Activated T-helper 2 cell treated with anti-CD3 and anti-CD28 coated beads, Interferon-gamma antibody, Interleukin-2, Interleukin-4, amounts not matched to agents 10 μg/mL and 5 μg/mL and 100 μg/mL, durations not matched to agents 14 hours and 24 hours and 36 hours (primary cell): ENCODE measurements around the gene VSNL1. TPM values are rescaled to one million over a fixed set of nuclear protein-coding genes. Genes with fewer than 3 reads are reported as not detected.

Experiments
- DNase-seq: peaks from one replicate; pipeline ENCODE4 v3.0.0; 2021; ENCODE audit warnings: low spot score
- H3K27ac Mint-ChIP-seq: one replicate; pipeline ENCODE4 v1.8.0; 2021; ENCODE audit warnings: mixed read lengths
- H3K27me3 Mint-ChIP-seq: one replicate; pipeline ENCODE4 v1.8.0; 2021; ENCODE audit warnings: low read depth, mixed read lengths
- H3K36me3 Mint-ChIP-seq: one replicate; pipeline ENCODE4 v1.8.0; 2021; ENCODE audit warnings: low read depth, mixed read lengths
- H3K4me1 Mint-ChIP-seq: one replicate; pipeline ENCODE4 v1.8.0; 2021; ENCODE audit warnings: low read depth, mixed read lengths
- H3K4me3 Mint-ChIP-seq: one replicate; pipeline ENCODE4 v1.8.0; 2021; ENCODE audit warnings: low read depth, mild to moderate bottlenecking, moderate library complexity, mixed read lengths
- H3K9me3 Mint-ChIP-seq: one replicate; pipeline ENCODE4 v1.8.0; 2021; ENCODE audit warnings: mixed read lengths
- intact Hi-C: fragments of 100-400 bp; cut with micrococcal nuclease; formaldehyde crosslinking; loops from one replicate; pipeline ENCODE4 v1.15.1; 2023
- total RNA-seq: library from RNA; stranded (reverse); gene quantifications from 2 replicates; pipeline ENCODE4 v1.2.3, GENCODE V29; 2022

VSNL1 gene
- total RNA-seq, 1 donor from 2014 or later = not detected

DNA sequence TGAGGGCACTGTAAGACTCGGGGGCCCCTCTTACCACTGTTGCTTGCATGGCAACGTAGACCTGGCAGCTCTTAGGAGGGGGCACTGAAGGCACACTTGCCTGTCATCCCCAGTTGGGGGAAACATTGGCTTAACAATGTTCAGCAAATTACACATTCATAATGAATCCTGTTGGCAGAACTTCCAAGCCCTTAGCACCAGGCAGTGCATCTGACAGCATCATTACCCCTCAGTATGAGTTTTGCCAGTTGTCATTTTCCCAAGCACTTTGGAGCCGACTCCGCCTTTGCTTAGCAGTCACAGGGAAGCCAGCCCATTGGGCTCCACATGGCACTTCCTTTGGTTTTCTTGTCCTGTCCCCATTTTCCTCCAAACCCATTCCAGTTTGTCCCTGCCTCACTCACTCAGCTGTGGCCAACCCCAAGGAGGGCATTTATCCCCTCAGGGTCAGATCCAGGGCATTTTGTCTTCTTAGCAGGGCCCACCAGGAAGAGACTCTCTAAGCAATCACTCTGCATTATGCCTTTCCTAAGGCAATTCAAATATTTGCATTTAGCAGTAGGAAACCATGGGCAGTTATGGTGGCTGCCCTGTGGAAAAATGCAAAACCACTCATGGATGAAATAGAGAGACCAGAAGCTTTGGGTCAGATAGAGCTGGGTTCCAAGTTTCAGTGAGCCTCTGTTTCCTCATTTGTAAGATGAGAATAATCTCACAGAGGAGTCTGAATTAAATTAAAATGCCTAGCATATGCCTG is 73.9 kb downstream of the VSNL1 start:
- intact Hi-C loops = no loop called here
- no peaks in the 10 kb centered on the region for H3K36me3 Mint-ChIP-seq
- DNase-seq = no peak
- H3K4me1 Mint-ChIP-seq = peaks cover 4% of the 10 kb centered on the region
- H3K4me3 Mint-ChIP-seq = no peak overlapping the region
- peaks cover 2% of the 10 kb centered on the region for H3K27me3 Mint-ChIP-seq
- no peak overlapping the region for H3K27ac Mint-ChIP-seq
- no peaks in the 10 kb centered on the region for H3K9me3 Mint-ChIP-seq

- Mint-ChIP-seq H3K4me1 (peaks cover 4% of the 10 kb centered on the region), H3K27me3 (peaks cover 2% of the 10 kb centered on the region), H3K9me3 (no peaks in the 10 kb centered on the region), H3K36me3 (no peaks in the 10 kb centered on the region), H3K4me3 (no peak overlapping the region), H3K27ac (no peak overlapping the region)
- DNase-seq = no peak
- intact Hi-C loops = no loop called here
Observed at GRCh38 chr2:17615147-17615546, 74.7 kb downstream of the VSNL1 start.

DNA sequence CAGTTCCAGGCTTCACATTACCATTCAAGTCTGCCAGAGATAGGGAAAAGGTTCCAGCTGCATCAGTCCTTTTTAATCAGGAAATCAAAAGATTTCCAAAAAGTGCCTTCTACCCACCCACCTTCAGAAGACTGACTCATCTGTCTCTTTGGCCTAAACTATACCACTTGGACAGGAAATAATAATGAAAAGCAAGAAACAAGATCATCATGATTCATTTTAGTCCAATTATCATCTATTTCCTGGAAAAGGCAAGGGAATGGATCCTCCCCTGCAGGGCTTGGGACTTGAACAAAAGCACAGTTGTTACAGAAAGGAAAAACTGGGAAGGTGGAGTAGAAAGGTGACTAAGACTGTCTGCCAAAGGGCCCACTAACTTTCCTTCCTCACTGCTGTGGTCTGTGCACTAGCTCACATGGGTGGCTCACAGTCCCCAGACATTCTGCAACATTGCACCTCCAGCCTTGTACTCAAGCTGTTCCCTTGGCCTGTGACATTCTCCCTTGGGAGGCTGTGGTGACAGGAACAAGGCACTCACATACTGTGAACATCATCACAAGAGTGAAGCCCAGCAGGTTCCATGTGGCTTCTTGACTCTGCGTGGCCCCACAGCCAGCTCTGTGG is 75.3 kb downstream of the VSNL1 start:
- Mint-ChIP-seq H3K27ac (no peak overlapping the region), H3K36me3 (no peaks in the 10 kb centered on the region), H3K9me3 (no peaks in the 10 kb centered on the region), H3K4me1 (peaks cover 4% of the 10 kb centered on the region), H3K4me3 (no peak overlapping the region), H3K27me3 (peaks cover 4% of the 10 kb centered on the region)
- intact Hi-C loops = no loop called here
- no peak for DNase-seq

GRCh38 chr2:17616405-17616804 is 75.9 kb downstream of the VSNL1 start:
- peaks cover 4% of the 10 kb centered on the region for H3K27me3 Mint-ChIP-seq
- no peak for DNase-seq
- no peaks in the 10 kb centered on the region for H3K36me3 Mint-ChIP-seq
- H3K4me1 Mint-ChIP-seq = peaks cover 4% of the 10 kb centered on the region
- H3K27ac Mint-ChIP-seq = no peak overlapping the region
- intact Hi-C loops = no loop called here
- no peak overlapping the region for H3K4me3 Mint-ChIP-seq
- H3K9me3 Mint-ChIP-seq = no peaks in the 10 kb centered on the region

GRCh38 chr2:17617516-17617915 is 77.0 kb downstream of the VSNL1 start:
- Mint-ChIP-seq H3K27me3 (peaks cover 4% of the 10 kb centered on the region), H3K9me3 (no peaks in the 10 kb centered on the region), H3K27ac (no peak overlapping the region), H3K36me3 (no peaks in the 10 kb centered on the region), H3K4me1 (peaks cover 4% of the 10 kb centered on the region), H3K4me3 (no peak overlapping the region)
- DNase-seq = no peak
- intact Hi-C loops = no loop called here

DNA sequence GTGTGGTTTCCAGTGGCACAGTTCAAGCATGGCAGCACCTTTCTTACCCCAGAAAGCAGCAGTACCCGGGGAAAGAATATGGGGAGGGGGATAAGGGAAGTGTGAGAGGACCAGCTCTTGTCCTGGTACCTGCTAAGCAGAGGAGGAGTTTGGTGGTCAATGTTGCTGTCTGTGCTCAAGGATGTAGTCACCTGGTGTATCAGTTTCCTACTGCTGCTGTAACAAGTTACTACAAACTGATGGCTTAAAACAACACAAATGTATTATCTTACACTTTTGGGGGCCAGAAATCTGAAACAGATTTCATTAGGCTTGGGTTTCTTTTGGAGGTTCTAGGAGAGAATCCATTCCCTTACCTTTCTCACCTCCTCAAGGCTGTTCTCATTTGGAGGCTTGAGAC is 77.5 kb downstream of the VSNL1 start:
- H3K36me3 Mint-ChIP-seq = no peaks in the 10 kb centered on the region
- H3K27ac Mint-ChIP-seq = no peak overlapping the region
- no peak for DNase-seq
- intact Hi-C loops = no loop called here
- peaks cover 4% of the 10 kb centered on the region for H3K27me3 Mint-ChIP-seq
- peaks cover 4% of the 10 kb centered on the region for H3K4me1 Mint-ChIP-seq
- no peaks in the 10 kb centered on the region for H3K9me3 Mint-ChIP-seq
- H3K4me3 Mint-ChIP-seq = no peak overlapping the region

DNA sequence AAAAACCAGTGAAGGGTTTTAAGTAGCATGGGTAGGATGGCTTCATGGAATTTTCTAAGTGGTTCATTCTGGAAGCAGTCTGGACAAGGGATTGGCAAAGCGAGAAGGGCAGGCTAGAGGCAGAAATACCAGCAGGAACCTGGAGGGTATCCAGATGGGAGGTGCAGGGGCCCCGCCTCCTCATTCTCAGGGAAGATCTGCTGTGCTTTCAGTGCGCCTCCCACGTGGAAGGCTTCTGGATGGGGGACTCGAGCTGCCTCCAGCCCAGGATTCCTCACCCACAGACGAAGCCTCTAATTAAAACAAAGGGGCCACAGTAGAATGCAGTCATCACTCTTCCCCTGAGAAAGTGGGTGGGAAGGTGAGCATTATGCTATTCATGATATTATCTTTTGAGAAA is 79.8 kb downstream of the VSNL1 start:
- no peak overlapping the region for H3K4me3 Mint-ChIP-seq
- no peaks in the 10 kb centered on the region for H3K9me3 Mint-ChIP-seq
- intact Hi-C loops = no loop called here
- no peak for DNase-seq
- H3K27me3 Mint-ChIP-seq = peaks cover 4% of the 10 kb centered on the region
- H3K36me3 Mint-ChIP-seq = no peaks in the 10 kb centered on the region
- peaks cover 4% of the 10 kb centered on the region for H3K4me1 Mint-ChIP-seq
- no peak overlapping the region for H3K27ac Mint-ChIP-seq

DNA sequence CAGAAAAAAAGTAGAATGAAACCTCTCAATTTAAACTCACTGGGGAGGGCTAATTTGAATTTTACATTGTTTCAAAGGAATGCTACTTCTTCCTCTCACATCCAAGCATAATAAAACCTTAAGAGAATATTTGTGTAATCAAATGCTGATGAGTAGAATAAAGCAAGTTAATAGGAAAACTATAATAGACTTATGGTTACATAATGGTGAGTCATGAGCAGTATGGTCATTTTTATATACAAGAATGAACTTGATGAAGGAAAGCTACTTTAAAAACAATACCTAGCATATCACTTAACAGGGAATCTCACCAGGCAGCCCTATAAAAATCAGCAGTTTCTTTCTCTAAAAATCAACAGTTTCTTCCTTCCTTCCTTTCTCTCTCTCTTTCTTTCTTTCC is 80.3 kb downstream of the VSNL1 start:
- Mint-ChIP-seq H3K9me3 (no peaks in the 10 kb centered on the region), H3K4me3 (no peak overlapping the region), H3K27me3 (peaks cover 4% of the 10 kb centered on the region), H3K36me3 (no peaks in the 10 kb centered on the region), H3K4me1 (peaks cover under 1% of the 10 kb centered on the region), H3K27ac (no peak overlapping the region)
- DNase-seq = no peak
- intact Hi-C loops = no loop called here

DNA sequence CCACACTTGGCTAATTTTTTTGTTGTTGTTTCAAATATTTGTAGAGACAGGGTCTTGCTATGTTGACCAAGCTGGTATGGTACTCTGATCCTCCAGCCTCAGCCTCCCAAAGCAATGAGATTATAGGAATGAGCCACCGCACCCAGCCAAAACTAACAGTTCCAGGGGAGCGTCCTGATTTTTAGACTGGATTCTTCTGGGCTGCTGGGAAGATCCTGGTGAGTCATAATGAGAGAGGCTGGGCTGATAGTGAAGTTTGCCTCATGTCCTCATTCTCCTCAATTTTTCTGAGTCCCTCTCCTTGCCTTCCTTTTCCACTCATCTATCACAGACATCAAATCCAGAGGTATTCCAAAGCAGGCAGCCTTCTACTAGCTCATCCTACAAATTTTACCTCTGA is 81.3 kb downstream of the VSNL1 start:
- no peaks in the 10 kb centered on the region for H3K4me1 Mint-ChIP-seq
- no peaks in the 10 kb centered on the region for H3K36me3 Mint-ChIP-seq
- H3K27ac Mint-ChIP-seq = no peak overlapping the region
- no peaks in the 10 kb centered on the region for H3K9me3 Mint-ChIP-seq
- peaks cover 4% of the 10 kb centered on the region for H3K27me3 Mint-ChIP-seq
- intact Hi-C loops = no loop called here
- no peak for DNase-seq
- H3K4me3 Mint-ChIP-seq = no peak overlapping the region

- peaks cover 2% of the 10 kb centered on the region for H3K27me3 Mint-ChIP-seq
- DNase-seq = no peak
- no peak overlapping the region for H3K4me3 Mint-ChIP-seq
- H3K4me1 Mint-ChIP-seq = peaks cover 7% of the 10 kb centered on the region
- intact Hi-C loops = no loop called here
- H3K36me3 Mint-ChIP-seq = no peaks in the 10 kb centered on the region
- no peak overlapping the region for H3K27ac Mint-ChIP-seq
- H3K9me3 Mint-ChIP-seq = no peaks in the 10 kb centered on the region
Observed at GRCh38 chr2:17625446-17625845, 85.0 kb downstream of the VSNL1 start.

DNA sequence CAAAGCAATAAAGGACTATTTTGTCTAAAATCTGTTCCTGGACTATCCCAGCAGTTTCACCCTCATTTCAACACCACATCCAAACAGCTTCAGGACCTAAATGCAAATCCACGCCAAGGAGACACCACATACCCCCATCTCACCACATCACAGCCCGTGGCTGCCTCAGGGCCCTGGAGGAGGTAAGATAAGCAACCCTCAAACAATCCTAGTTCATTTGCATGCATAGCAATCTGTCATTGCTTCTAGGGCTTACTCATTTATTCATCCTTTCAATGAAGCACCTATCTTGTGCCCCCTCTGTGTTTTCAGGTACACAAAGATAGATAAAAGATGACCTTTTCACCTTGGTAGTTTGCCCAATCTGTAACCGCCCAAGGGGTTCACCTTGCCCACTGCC is 86.5 kb downstream of the VSNL1 start:
- H3K9me3 Mint-ChIP-seq = no peaks in the 10 kb centered on the region
- DNase-seq = no peak
- no peak overlapping the region for H3K27ac Mint-ChIP-seq
- no peak overlapping the region for H3K4me3 Mint-ChIP-seq
- intact Hi-C loops = no loop called here
- no peaks in the 10 kb centered on the region for H3K27me3 Mint-ChIP-seq
- peaks cover 7% of the 10 kb centered on the region for H3K4me1 Mint-ChIP-seq
- H3K36me3 Mint-ChIP-seq = no peaks in the 10 kb centered on the region

GRCh38 chr2:17627434-17627833 is 86.9 kb downstream of the VSNL1 start:
- DNase-seq = no peak
- Mint-ChIP-seq H3K4me1 (peaks cover 7% of the 10 kb centered on the region), H3K9me3 (no peaks in the 10 kb centered on the region), H3K27ac (no peak overlapping the region), H3K4me3 (no peak overlapping the region), H3K36me3 (no peaks in the 10 kb centered on the region), H3K27me3 (no peaks in the 10 kb centered on the region)
- intact Hi-C loops = no loop called here

- no peak for DNase-seq
- Mint-ChIP-seq H3K9me3 (no peaks in the 10 kb centered on the region), H3K4me3 (no peak overlapping the region), H3K4me1 (peaks cover 7% of the 10 kb centered on the region), H3K27me3 (no peaks in the 10 kb centered on the region), H3K27ac (no peak overlapping the region), H3K36me3 (no peaks in the 10 kb centered on the region)
- intact Hi-C loops = no loop called here
Observed at GRCh38 chr2:17628349-17629261, 88.1 kb downstream of the VSNL1 start.
